Activated CD8-positive, alpha-beta T cell treated with anti-CD3 and anti-CD28 coated beads, Interleukin-2, amount 10 ng/mL, durations not matched to agents 7 days and 5 days (primary cell): ENCODE results near the gene LRP1. TPM values are rescaled to one million over a fixed set of nuclear protein-coding genes. Genes with fewer than 3 reads are reported as not detected.

Experiments
- ATAC-seq: fragments of 150-1000 bp; cut with Tn5 transposase; one replicate; pipeline ENCODE4 v1.10.0; 2021; ENCODE audit warnings: moderate library complexity
- CTCF ChIA-PET: fragments of 350-600 bp; sonication (Branson Sonifier 250); formaldehyde crosslinking; loops from one replicate; lab custom pipeline; 2021; ENCODE audit warnings: antibody characterized with exemption; lab: Charles Lee
- POLR2A ChIA-PET: fragments of 350-600 bp; sonication (Branson Sonifier 250); formaldehyde crosslinking; loops from one replicate; lab custom pipeline; 2021; ENCODE audit warnings: antibody characterized with exemption; lab: Charles Lee
- DNase-seq: peaks from one replicate; pipeline ENCODE4 v3.0.0-alpha.2; 2020
- H3K27ac Mint-ChIP-seq: one replicate; pipeline ENCODE4 v1.8.0; 2021; ENCODE audit warnings: mild to moderate bottlenecking, mixed read lengths
- H3K27me3 Mint-ChIP-seq: one replicate; pipeline ENCODE4 v1.8.0; 2021; ENCODE audit warnings: low read depth, mixed read lengths
- H3K36me3 Mint-ChIP-seq: one replicate; pipeline ENCODE4 v1.8.0; 2021; ENCODE audit warnings: low read depth, mixed read lengths
- H3K4me1 Mint-ChIP-seq: one replicate; pipeline ENCODE4 v1.8.0; 2021; ENCODE audit warnings: low read depth, mixed read lengths
- H3K4me3 Mint-ChIP-seq: one replicate; pipeline ENCODE4 v1.8.0; 2021; ENCODE audit warnings: mild to moderate bottlenecking, mixed read lengths
- H3K9me3 Mint-ChIP-seq: one replicate; pipeline ENCODE4 v1.8.0; 2022; ENCODE audit warnings: mixed read lengths; ENCODE audit not compliant: insufficient read depth
- total RNA-seq, 2 experiments: library from RNA; stranded (reverse); gene quantifications; one replicate each; pipeline ENCODE4 v1.2.3, GENCODE V29; 2021

Gene LRP1
- total RNA-seq, 2 experiments from 2014 or later: 0.39 to 0.40 TPM

DNA sequence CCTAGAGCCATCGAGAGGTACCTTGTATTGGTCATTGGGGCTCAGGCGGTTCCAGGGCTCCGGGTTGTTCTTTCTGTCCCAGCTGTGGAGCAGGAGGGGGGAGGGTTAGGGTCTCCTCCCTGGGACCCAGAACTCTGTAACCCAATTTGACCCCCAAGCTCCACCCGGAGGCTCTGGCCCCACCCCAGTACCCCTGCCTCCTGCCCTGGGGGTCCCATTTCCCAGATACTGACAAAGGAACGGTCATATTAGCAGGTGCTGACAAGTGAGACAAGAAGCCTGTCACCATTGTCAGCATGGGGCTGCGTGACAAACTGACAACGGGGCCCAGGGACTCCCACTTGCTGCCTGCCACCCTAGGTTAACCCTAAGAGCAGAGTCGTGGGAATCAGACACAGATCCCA, 107.4 kb downstream of the LRP1 start:
- Mint-ChIP-seq H3K4me1 (peaks cover 74% of the 10 kb centered on the region), H3K27ac (no peak overlapping the region), H3K9me3 (no peaks in the 10 kb centered on the region), H3K4me3 (no peak overlapping the region), H3K27me3 (peaks cover 24% of the 10 kb centered on the region), H3K36me3 (peaks cover 52% of the 10 kb centered on the region)
- DNase-seq: no peak
- POLR2A ChIA-PET: interaction anchor here (1.9 kb wide), 1 partner anchor 9 kb away, joined by 4 read pairs; no protein-coding TSS in a partner anchor
- ATAC-seq: no peak
- CTCF ChIA-PET: interaction anchor here (9.7 to 12.3 kb wide), 2 partner anchors 8 to 22 kb away, joined by 246 to 389 read pairs; partner anchors contain the start of gene SHMT2

DNA sequence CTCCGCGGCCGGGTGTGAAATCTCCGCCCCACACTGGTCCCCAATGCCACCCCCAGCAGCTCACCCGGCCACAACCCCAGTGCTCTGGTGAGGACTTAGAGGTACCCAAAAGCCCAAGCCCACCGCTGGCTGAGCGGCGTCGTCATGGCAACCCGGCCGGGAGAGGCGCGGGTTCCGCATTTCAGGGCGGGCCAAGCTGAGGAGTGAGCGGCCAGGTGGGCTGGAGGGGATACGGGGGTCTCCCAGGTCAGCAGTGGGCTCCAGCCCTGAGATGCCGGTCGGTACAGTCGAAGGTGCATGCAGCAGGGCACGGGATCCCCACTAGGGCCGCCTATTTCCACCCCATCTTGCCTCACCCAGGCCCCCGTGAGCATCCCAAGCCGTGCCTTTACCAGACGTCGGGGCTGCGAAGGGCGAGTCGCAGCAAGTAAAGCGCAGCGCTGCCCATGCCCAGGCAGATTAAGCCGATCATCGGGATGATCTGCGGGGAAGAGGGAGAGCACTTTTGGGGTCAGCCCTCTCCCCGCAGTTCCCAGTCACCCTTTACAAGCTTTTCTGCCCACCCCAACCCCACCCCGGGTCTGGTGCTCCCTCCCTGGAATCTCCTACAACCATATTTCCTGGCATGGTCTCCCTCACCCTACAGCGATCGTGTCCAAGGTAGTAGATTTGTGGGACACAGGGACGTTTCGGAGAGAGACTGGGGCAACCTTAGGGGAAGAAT, 108.1 kb downstream of the LRP1 start:
- peaks cover 74% of the 10 kb centered on the region for H3K4me1 Mint-ChIP-seq

DNA sequence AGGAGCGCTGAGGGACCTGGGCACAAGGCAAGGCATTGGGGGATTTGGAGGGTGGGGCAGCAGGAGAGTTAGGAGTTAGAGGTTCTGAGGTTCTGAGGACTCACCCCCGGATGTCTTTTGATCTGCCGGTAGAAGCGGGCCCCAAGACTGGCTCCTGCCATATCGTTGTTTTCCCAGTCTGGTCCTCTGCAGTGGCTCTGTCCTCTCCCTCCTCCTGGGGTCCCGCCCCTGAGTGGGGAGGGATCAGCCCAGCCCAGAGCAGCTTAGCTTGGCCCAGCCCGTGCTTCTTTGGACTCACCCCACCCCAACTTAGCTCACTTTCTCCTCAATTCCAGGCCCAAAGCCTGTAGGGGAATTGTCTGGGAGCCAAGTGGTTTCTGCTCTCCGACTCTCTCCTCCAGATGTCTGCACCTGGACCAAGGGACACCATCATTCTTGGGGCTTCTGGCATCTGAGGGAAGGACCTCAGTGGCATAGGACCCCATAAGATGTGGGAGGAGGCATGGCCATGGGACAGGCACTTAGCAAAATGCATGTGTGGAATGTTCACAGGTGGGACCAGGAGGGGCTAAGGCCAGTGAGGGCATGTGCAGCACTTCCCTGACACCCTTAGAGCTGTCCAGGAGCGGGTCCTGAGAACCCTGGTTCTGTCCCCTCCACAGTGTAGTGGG, 108.8 kb downstream of the LRP1 start:
- Mint-ChIP-seq H3K4me3 (peak overlapping the region; percentile 6), H3K36me3 (peaks cover 38% of the 10 kb centered on the region), H3K9me3 (no peaks in the 10 kb centered on the region), H3K27ac (no peak overlapping the region), H3K4me1 (peaks cover 77% of the 10 kb centered on the region), H3K27me3 (peaks cover 38% of the 10 kb centered on the region)
- ATAC-seq (no peak), DNase-seq (no peak)
- CTCF ChIA-PET: interaction anchor here (1.1 to 12.3 kb wide), 3 partner anchors 9 to 229 kb away, joined by 3 to 389 read pairs (median 246); partner anchors contain the start of gene SHMT2
- POLR2A ChIA-PET: interaction anchor here (1.1 to 2.0 kb wide), 3 partner anchors 10 to 14 kb away, joined by 3 to 7 read pairs (median 4); no protein-coding TSS in a partner anchor

More for the DNA sequence above, 108.1 kb downstream of the LRP1 start:
- Mint-ChIP-seq H3K27me3 (peaks cover 31% of the 10 kb centered on the region), H3K4me3 (no peak overlapping the region), H3K36me3 (peaks cover 45% of the 10 kb centered on the region), H3K27ac (no peak overlapping the region), H3K9me3 (no peaks in the 10 kb centered on the region)
- CTCF ChIA-PET: interaction anchor here (9.7 to 12.3 kb wide), 2 partner anchors 9 to 22 kb away, joined by 246 to 389 read pairs; partner anchors contain the start of gene SHMT2
- ATAC-seq (no peak), DNase-seq (no peak)
- POLR2A ChIA-PET: interaction anchor here (1.9 to 2.0 kb wide), 2 partner anchors 10 to 13 kb away, joined by 4 to 7 read pairs; no protein-coding TSS in a partner anchor

DNA sequence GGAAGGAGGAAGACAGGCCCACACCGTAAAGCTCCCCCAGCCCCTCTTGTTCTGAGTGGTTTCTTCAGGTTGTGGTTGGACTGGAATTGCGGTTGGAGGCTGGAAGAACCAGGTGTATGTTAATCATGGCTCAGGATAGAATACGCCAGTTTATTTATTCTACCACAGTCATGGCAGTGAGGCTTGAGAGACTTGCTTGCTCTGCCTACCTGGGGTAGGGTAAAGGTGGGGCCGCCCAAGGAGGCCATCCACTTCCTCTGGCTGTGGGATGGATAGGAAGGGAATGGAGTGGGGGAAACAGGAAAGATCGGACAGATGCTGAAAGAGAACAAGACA, 109.3 kb downstream of the LRP1 start:
- DNase-seq: no peak
- ChIA-PET CTCF (interaction anchor here (1.1 to 12.3 kb wide), 4 partner anchors 10 to 229 kb away, joined by 3 to 389 read pairs (median 126); partner anchors contain the start of gene SHMT2), POLR2A (interaction anchor here (1.1 to 2.2 kb wide), 3 partner anchors 8 to 15 kb away, joined by 3 to 13 read pairs (median 7); partner anchors contain the start of gene SHMT2)
- H3K4me1 Mint-ChIP-seq: peaks cover 82% of the 10 kb centered on the region
- H3K4me3 Mint-ChIP-seq: peak overlapping the region; percentile 6
- no peaks in the 10 kb centered on the region for H3K9me3 Mint-ChIP-seq
- H3K27me3 Mint-ChIP-seq: peaks cover 41% of the 10 kb centered on the region
- H3K36me3 Mint-ChIP-seq: peaks cover 34% of the 10 kb centered on the region
- ATAC-seq: no peak
- no peak overlapping the region for H3K27ac Mint-ChIP-seq

DNA sequence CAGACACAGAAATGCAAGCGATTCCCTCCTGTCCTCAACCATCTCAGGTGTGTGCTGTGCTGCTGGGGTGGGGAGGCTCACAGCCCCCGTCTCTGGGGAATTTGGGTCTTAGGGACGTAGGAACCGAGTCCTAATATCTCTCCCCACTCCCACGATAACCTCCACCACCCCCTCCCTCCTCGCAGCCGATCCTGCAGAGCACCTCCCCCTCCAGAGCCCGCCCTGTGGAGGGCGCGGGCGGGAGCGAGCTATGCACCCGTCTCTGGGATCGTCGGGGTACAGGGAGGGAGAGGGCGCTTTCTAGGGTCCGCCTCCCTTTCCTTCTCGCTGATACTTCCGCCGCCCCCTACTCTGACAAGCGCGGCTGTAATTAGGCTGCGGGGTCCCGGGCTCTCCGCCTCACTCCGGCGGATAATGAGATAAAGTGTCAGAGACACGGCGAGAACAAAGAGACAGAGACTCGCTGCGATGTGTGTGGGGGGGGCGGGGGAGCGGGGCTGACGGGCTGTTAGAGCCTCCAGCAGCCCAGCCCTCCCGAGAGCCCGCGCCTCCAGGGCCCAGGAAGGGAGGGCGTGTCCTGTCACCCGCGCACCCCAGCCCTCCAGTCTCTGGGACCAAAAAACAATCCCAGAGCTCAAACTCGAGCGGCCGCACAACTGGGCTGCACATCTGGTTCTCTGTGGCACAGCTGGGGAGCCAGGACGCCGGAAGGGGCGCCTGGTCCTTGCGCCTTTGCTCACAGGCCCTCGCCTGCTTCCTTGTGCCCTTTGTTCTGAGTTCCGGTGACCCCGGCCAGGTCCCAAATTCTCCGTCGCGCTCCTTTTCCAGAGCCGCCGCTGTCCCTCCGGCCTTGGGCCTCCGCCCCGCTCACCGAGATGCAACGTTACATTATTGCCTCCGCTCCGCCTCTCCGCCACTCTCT, 109.9 kb downstream of the LRP1 start:
- H3K36me3 Mint-ChIP-seq: peaks cover 28% of the 10 kb centered on the region
- no peaks in the 10 kb centered on the region for H3K9me3 Mint-ChIP-seq
- H3K27ac Mint-ChIP-seq: peak overlapping the region; percentile 40
- CTCF ChIA-PET: interaction anchor here (0.9 to 12.3 kb wide), 13 partner anchors 10 to 230 kb away, joined by 3 to 389 read pairs (median 4); partner anchors contain the start of genes GLI1, NXPH4, SHMT2 and STAT6
- peaks cover 43% of the 10 kb centered on the region for H3K27me3 Mint-ChIP-seq
- POLR2A ChIA-PET: interaction anchor here (1.1 to 2.2 kb wide), 3 partner anchors 8 to 15 kb away, joined by 3 to 13 read pairs (median 7); partner anchors contain the start of gene SHMT2
- peak overlapping the region; percentile 83 for H3K4me3 Mint-ChIP-seq
- ATAC-seq (peak; percentile 3), DNase-seq (peak; percentile 49)
- H3K4me1 Mint-ChIP-seq: peaks cover 88% of the 10 kb centered on the region

DNA sequence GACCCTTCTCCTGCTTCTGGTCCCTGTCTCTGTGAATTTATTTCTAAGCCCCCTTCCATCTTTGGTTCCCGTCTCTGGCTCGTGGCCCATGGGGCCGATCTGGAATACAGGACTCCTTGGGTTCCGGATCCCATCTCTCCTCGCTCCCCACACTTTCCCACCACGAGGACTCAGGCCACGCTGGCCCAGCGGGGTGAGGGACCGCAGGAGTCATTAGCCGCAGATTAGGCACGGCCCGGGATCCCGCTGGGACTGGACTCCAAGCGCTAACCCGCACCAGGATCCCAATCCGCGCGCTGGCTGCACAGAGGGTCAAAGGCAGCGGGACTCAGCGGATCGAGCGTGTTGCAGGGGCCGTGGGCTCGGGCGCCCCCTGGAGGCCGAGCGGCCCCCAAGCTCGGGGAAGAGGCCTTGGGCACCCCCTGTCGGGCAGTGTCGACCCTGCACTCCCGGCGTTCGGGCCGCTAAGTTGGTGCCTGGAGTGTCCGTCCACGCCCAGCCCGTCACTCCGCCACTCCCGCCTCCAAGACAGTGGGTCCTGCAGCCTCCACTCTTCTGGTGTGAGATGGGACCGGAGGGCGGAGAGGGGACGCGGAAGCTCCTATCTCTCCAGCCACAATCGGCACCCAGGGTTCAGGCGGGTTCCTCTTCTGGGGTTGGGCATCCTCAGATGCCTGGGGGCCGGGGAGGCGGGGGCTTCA, 110.7 kb downstream of the LRP1 start:
- POLR2A ChIA-PET: interaction anchor here (0.5 to 2.5 kb wide), 4 partner anchors 9 to 42 kb away, joined by 3 to 13 read pairs (median 4); partner anchors contain the start of gene SHMT2
- Mint-ChIP-seq H3K9me3 (no peaks in the 10 kb centered on the region), H3K4me3 (peak overlapping the region; percentile 83), H3K4me1 (peaks cover 91% of the 10 kb centered on the region), H3K27me3 (peaks cover 43% of the 10 kb centered on the region), H3K36me3 (peaks cover 20% of the 10 kb centered on the region), H3K27ac (peak overlapping the region; percentile 40)
- CTCF ChIA-PET: interaction anchor here (0.9 to 12.3 kb wide), 17 partner anchors 9 to 228 kb away, joined by 3 to 389 read pairs (median 4); partner anchors contain the start of genes GLI1, INHBE, NXPH4 and SHMT2
- DNase-seq (peak; percentile 90), ATAC-seq (peak; percentile 64)

DNA sequence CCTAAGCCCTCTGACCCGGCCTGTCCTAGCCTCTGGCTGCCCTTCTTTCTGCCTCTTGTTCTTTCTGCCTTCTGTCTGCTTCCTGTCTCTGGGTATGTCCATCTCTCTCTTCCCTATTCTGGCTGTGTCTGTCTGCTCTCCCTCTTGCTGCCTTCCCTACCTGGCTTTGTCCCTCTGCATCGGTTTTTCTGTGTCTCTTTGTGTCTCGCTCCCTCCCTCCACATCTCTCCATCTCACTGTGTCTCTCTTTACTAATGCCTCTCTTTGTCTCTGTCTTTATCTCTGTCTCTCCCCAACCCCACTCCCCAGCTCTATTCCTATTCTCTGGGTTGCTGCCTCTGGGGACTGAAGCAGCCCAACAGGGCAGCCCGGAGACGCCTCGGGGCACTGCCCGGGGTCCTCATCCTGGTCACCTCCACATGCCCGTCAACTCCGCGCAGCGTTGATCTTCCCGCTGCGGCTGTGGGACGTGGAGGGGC, 111.3 kb downstream of the LRP1 start:
- POLR2A ChIA-PET: interaction anchor here (2.2 to 2.5 kb wide), 2 partner anchors 10 to 13 kb away, joined by 5 to 13 read pairs; partner anchors contain the start of gene SHMT2
- DNase-seq: no peak
- Mint-ChIP-seq H3K27me3 (peaks cover 43% of the 10 kb centered on the region), H3K36me3 (peaks cover 14% of the 10 kb centered on the region), H3K4me3 (peak overlapping the region; percentile 83), H3K4me1 (peaks cover 87% of the 10 kb centered on the region), H3K9me3 (no peaks in the 10 kb centered on the region), H3K27ac (peak overlapping the region; percentile 61)
- peak; percentile 0 for ATAC-seq
- CTCF ChIA-PET: interaction anchor here (0.9 to 12.3 kb wide), 17 partner anchors 9 to 227 kb away, joined by 3 to 389 read pairs (median 4); partner anchors contain the start of genes GLI1, INHBE, SHMT2 and STAC3

DNA sequence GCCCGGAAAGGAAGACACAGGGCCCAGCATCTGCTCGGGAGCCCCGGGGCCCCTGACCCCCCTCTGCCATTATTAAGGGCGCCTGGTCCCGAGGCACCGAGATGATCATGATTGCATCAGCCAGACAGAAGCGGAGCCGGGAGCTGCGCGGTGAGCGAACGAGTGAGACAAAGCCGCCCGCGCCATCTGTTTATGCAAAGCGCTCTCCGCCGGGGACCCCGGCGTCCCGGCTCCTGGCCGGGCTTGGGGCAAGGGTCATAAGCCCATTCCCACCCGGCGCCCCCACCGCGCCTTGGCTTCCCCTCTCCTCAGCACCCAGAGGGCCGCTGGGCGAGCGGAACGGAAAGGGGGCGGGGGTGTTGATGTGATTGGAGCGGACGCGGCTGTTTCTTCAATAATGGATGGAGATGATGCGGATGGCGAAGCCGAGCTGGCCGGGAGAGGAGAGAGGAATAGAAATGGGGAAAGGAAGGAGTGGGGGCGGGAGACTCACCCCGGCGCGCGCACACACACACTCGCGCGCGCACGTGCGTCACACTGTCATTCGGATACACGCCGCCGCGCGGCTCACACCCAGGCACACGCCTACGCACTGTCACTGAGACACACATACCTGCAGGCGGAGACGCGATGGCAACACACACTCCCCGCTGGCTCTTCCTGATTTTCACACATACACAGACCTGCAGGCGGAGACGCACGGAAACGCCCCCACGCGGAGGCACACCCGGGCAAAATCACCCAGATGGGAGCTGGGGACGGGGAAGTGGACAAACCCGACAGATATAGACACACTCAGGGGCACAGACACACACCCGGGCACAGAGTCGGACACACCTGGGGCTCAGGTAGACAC, 112.0 kb downstream of the LRP1 start:
- H3K27ac Mint-ChIP-seq: peak overlapping the region; percentile 68
- peak overlapping the region; percentile 83 for H3K4me3 Mint-ChIP-seq
- DNase-seq (peak; percentile 72), ATAC-seq (peak; percentile 31)
- peaks cover 85% of the 10 kb centered on the region for H3K4me1 Mint-ChIP-seq
- peaks cover 43% of the 10 kb centered on the region for H3K27me3 Mint-ChIP-seq
- POLR2A ChIA-PET: interaction anchor here (0.6 to 3.4 kb wide), 3 partner anchors 11 to 142 kb away, joined by 4 to 11 read pairs (median 5); partner anchors contain the start of gene SHMT2
- H3K9me3 Mint-ChIP-seq: no peaks in the 10 kb centered on the region
- CTCF ChIA-PET: interaction anchor here (0.6 to 12.3 kb wide), 13 partner anchors 8 to 637 kb away, joined by 3 to 389 read pairs (median 4); partner anchors contain the start of genes GLI1, INHBE, SHMT2 and STAC3
- peaks cover 11% of the 10 kb centered on the region for H3K36me3 Mint-ChIP-seq

DNA sequence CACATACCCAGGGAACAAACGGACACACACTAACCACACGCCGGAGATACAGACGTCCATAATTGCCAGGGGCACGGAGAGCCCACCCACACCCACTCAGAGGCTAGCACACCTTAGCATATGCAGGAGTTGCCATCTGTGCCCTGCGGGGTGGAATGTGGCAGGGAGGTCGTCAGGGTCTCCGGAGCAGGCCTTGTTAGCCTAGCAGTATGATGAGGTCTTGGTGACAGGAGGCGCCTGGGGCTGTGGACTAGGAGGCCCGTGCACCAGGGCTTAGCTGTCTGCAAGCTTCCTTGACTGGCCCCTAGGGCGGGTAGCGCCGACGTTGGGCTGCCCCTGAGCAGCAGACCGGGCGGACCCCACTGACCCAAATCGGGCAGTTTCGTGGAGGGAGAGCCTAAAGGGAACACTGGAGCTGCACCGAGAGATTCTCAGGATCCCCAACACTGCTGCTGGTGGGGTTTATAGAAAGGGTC, 112.7 kb downstream of the LRP1 start:
- CTCF ChIA-PET: interaction anchor here (0.8 to 12.3 kb wide), 7 partner anchors 8 to 218 kb away, joined by 3 to 389 read pairs (median 31); partner anchors contain the start of genes GLI1, SHMT2 and STAC3
- peak overlapping the region; percentile 68 for H3K27ac Mint-ChIP-seq
- POLR2A ChIA-PET: interaction anchor here (0.6 to 3.4 kb wide), 3 partner anchors 11 to 143 kb away, joined by 4 to 11 read pairs (median 5); partner anchors contain the start of gene SHMT2
- peaks cover 8% of the 10 kb centered on the region for H3K36me3 Mint-ChIP-seq
- DNase-seq: no peak
- peaks cover 78% of the 10 kb centered on the region for H3K4me1 Mint-ChIP-seq
- H3K9me3 Mint-ChIP-seq: no peaks in the 10 kb centered on the region
- peaks cover 43% of the 10 kb centered on the region for H3K27me3 Mint-ChIP-seq
- no peak for ATAC-seq
- peak overlapping the region; percentile 83 for H3K4me3 Mint-ChIP-seq
